ENCODE data around the gene ZNF580. TPM values are rescaled to one million over a fixed set of nuclear protein-coding genes. Genes with fewer than 3 reads are reported as not detected.

ZNF580 gene
- total RNA-seq, 1 donor from 2014 or later, result 50.9 TPM

DNA sequence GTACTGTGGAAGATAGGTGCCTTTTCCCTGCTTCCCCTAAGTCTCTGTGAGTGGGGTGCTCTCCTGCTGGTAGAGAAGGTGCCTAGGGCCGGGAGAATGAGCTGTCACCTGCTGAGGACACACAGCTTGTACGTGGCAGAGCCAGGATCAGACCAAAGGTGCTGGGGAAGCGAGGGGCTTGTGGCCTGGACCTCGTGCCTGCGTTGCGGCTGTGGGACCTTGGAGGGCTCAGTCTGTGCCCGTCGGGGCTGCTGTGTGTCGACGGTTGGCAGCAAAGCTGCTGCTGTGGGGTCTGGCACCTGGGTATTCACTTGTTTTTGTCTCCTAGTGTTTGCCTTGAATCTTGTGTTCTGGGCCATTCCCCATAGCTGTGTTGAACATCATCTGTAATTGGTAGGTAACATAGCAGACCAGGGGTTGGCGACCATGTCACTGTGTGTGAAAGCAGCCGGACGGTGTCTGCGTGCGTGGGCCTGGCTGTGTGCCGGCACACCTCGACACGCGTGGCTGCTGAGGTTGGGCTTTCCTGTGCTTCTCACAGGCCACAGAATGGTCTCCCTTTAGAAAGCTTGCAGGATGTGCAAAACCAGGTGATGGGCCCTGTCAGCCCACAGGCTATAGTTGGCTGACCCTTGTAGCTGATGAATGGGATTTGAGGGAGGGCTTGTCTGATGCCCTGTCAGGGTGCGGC is 23.2 kb downstream of the ZNF580 start:
- peaks cover 22% of the 10 kb centered on the region for H3K36me3 Mint-ChIP-seq
- no peaks in the 10 kb centered on the region for H3K27me3 Mint-ChIP-seq (ENCODE audit: low read depth)
- H3K4me3 Mint-ChIP-seq, result no peak overlapping the region
- TF ChIP-seq, protein P1, sequence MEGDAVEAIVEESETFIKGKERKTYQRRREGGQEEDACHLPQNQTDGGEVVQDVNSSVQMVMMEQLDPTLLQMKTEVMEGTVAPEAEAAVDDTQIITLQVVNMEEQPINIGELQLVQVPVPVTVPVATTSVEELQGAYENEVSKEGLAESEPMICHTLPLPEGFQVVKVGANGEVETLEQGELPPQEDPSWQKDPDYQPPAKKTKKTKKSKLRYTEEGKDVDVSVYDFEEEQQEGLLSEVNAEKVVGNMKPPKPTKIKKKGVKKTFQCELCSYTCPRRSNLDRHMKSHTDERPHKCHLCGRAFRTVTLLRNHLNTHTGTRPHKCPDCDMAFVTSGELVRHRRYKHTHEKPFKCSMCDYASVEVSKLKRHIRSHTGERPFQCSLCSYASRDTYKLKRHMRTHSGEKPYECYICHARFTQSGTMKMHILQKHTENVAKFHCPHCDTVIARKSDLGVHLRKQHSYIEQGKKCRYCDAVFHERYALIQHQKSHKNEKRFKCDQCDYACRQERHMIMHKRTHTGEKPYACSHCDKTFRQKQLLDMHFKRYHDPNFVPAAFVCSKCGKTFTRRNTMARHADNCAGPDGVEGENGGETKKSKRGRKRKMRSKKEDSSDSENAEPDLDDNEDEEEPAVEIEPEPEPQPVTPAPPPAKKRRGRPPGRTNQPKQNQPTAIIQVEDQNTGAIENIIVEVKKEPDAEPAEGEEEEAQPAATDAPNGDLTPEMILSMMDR (IDR thresholded peaks at IDR 0.05; ENCODE audit: unreplicated experiment), result no peak
- peaks cover 7% of the 10 kb centered on the region for H3K4me1 Mint-ChIP-seq
- no peak overlapping the region for H3K27ac Mint-ChIP-seq
- DNase-seq (ENCODE audit: low spot score in 2 of 2, unreplicated experiment in 2 of 2), result no peak
- no peaks in the 10 kb centered on the region for H3K9me3 Mint-ChIP-seq

DNA sequence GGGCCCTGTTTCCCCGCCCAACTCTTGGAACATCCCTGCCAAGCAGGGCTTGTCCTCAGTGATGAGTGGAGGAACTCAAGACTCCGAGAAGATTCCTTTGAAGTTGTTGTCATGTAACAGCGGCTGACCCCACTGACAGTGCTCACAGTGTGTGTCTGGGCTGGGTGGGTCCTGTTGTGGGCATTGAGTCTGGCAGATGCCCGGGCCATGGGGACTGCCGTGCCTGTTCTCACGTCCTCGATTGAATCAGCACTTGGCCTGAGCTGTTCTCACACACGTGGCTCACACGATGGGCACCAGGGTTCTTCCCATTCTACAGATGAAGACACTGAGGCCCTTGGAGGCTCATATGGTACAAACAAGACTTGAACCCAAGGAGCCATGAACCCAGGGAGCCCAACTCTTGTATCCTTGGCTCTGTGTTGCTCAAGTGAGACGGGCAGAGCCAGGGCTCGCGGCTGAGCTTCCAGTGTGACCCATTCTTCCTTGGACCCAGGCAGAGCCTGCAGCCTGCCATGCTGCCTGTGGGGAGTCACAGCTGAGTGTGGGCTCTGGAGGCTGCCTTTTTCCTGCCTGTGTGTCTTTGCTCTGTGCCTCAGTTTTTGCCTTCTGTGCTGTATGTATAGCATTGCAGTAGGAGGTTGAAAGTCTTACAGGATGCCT is 25.7 kb downstream of the ZNF580 start:
- Mint-ChIP-seq H3K36me3 (peaks cover 26% of the 10 kb centered on the region), H3K9me3 (no peaks in the 10 kb centered on the region), H3K27me3 (ENCODE audit: low read depth) (no peaks in the 10 kb centered on the region), H3K4me1 (peaks cover 4% of the 10 kb centered on the region), H3K27ac (no peak overlapping the region), H3K4me3 (no peak overlapping the region)
- DNase-seq (ENCODE audit: low spot score in 2 of 2, unreplicated experiment in 2 of 2), result no peak
- TF ChIP-seq, protein P1 (IDR thresholded peaks at IDR 0.05; ENCODE audit: unreplicated experiment), result no peak

DNA sequence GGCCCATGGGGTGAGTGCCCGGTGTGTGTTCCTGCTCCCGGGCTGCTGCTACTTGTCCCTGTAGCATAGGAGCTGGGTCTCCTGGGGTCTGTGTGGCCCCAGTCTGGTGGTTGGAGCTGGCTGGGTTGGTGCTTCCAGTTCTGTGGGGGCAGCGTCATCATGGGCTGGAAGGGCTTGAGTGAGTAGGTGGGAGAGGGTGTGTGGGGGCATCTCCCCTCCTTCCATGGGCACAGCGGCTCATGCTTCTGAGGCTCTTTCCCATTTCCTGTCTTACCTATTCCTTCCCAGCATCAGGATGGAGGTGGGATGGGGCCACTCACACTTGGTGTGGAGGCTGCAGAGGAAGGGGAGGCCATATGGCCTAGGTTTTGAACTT is 26.2 kb downstream of the ZNF580 start:
- Mint-ChIP-seq H3K4me1 (peaks cover 3% of the 10 kb centered on the region), H3K27ac (no peak overlapping the region), H3K9me3 (no peaks in the 10 kb centered on the region), H3K4me3 (no peak overlapping the region), H3K27me3 (ENCODE audit: low read depth) (no peaks in the 10 kb centered on the region), H3K36me3 (peaks cover 22% of the 10 kb centered on the region)
- no peak for DNase-seq (ENCODE audit: low spot score in 2 of 2, unreplicated experiment in 2 of 2)
- TF ChIP-seq, protein P1 (IDR thresholded peaks at IDR 0.05; ENCODE audit: unreplicated experiment), result no peak

DNA sequence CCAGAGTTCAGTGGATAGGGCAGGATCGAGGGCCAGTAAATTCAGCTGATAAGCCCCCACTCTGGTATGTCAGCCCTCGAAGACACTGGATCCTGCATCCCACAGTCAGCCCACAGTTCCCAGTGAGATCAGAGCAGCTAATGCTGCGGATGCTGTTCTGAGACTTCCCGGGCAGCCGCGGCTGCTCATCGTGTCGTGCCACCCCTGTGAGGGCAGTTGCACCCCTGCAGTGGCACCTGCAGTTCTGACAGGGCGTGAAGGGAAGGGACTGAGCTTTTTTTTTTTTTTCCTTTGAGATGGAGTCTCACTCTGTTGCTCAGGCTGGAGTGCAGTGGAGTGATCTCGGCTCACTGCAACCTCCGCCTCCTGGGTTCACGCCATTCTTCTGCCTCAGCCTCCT is 26.7 kb downstream of the ZNF580 start:
- Mint-ChIP-seq H3K36me3 (peaks cover 21% of the 10 kb centered on the region), H3K9me3 (no peaks in the 10 kb centered on the region), H3K4me3 (no peak overlapping the region), H3K27ac (no peak overlapping the region), H3K27me3 (ENCODE audit: low read depth) (no peaks in the 10 kb centered on the region), H3K4me1 (peaks cover 4% of the 10 kb centered on the region)
- TF ChIP-seq, protein P1 (IDR thresholded peaks at IDR 0.05; ENCODE audit: unreplicated experiment), result no peak
- DNase-seq (ENCODE audit: low spot score in 2 of 2, unreplicated experiment in 2 of 2), result no peak

DNA sequence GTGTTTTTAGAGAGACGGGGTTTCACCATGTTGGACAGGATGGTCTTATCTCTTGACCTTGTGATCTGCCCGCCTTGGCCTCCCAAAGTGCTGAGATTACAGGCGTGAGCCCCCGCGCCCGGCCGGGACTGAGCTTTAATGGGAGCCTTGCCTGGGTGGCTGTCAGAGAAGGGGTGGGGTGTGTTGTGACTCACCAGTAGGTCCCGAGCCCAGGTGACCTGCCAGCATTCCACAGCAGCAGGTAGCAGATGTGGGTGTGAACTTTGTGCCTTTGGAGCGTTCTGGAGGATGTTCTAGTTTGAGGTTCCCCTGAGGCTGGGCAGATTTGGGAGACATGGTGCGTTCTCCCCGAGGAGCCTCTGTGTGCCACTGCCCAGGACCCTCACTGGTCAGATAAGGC is 27.2 kb downstream of the ZNF580 start:
- Mint-ChIP-seq H3K27me3 (ENCODE audit: low read depth) (no peaks in the 10 kb centered on the region), H3K4me3 (no peak overlapping the region), H3K9me3 (no peaks in the 10 kb centered on the region), H3K4me1 (peaks cover 4% of the 10 kb centered on the region), H3K27ac (no peak overlapping the region), H3K36me3 (peaks cover 17% of the 10 kb centered on the region)
- no peak for DNase-seq (ENCODE audit: low spot score in 2 of 2, unreplicated experiment in 2 of 2)
- TF ChIP-seq, protein P1 (IDR thresholded peaks at IDR 0.05; ENCODE audit: unreplicated experiment), result no peak
